ENCODE results near the gene NUP188. TPM values are rescaled to one million over a fixed set of nuclear protein-coding genes. Genes with fewer than 3 reads are reported as not detected.

The NUP188 gene
- 63.6 TPM for total RNA-seq (ENCODE audit: unreplicated experiment)
- long read RNA-seq, partial matches to known transcripts: 4 of 5 reads
- long read RNA-seq, other reads (novel, unspliced or antisense): 1 of 5 reads

GRCh38 chr9:128947527-128948301 lies at the start of gene NUP188, which contains the start of gene DOLK:
TSS of gene NUP188 (plus strand) at chr9:128947699. CDS start at chr9:128947720, 21 bp downstream.
TSS of gene DOLK (minus strand) at chr9:128947603. CDS start at chr9:128947303, 300 bp downstream.
- Mint-ChIP-seq H3K27me3 (ENCODE audit: unreplicated experiment) (peaks cover 10% of the 10 kb centered on the region), H3K27ac (ENCODE audit: unreplicated experiment) (peak within 1 kb of the TSS; percentile 93), H3K4me3 (ENCODE audit: unreplicated experiment) (peak within 1 kb of the TSS; percentile 100), H3K36me3 (ENCODE audit: unreplicated experiment) (peaks cover 4% of the 10 kb centered on the region), H3K9me3 (ENCODE audit: unreplicated experiment) (peaks cover 7% of the 10 kb centered on the region), H3K4me1 (ENCODE audit: low read depth, unreplicated experiment) (peaks cover 11% of the 10 kb centered on the region)
- peak; percentile 99 for DNase-seq
- TF ChIP-seq CTCF (IDR thresholded peaks at IDR 0.05; ENCODE audit: partially characterized antibody, unreplicated experiment): no peak

GRCh38 chr9:128898382-128898781 lies 49.1 kb upstream of the NUP188 start:
- no peaks in the 10 kb centered on the region for H3K9me3 Mint-ChIP-seq (ENCODE audit: unreplicated experiment)
- H3K4me1 Mint-ChIP-seq (ENCODE audit: low read depth, unreplicated experiment): peaks cover 7% of the 10 kb centered on the region
- no peak overlapping the region for H3K27ac Mint-ChIP-seq (ENCODE audit: unreplicated experiment)
- no peak overlapping the region for H3K4me3 Mint-ChIP-seq (ENCODE audit: unreplicated experiment)
- no peaks in the 10 kb centered on the region for H3K36me3 Mint-ChIP-seq (ENCODE audit: unreplicated experiment)
- peaks cover 3% of the 10 kb centered on the region for H3K27me3 Mint-ChIP-seq (ENCODE audit: unreplicated experiment)
- TF ChIP-seq CTCF (IDR thresholded peaks at IDR 0.05; ENCODE audit: partially characterized antibody, unreplicated experiment): no peak
- DNase-seq: no peak

GRCh38 chr9:128898845-128899565 lies 48.5 kb upstream of the NUP188 start:
- H3K36me3 Mint-ChIP-seq (ENCODE audit: unreplicated experiment): no peaks in the 10 kb centered on the region
- no peaks in the 10 kb centered on the region for H3K9me3 Mint-ChIP-seq (ENCODE audit: unreplicated experiment)
- H3K4me1 Mint-ChIP-seq (ENCODE audit: low read depth, unreplicated experiment): peaks cover 6% of the 10 kb centered on the region
- H3K27me3 Mint-ChIP-seq (ENCODE audit: unreplicated experiment): peaks cover 3% of the 10 kb centered on the region
- H3K27ac Mint-ChIP-seq (ENCODE audit: unreplicated experiment): no peak overlapping the region
- no peak for DNase-seq
- peak overlapping the region; percentile 22 for H3K4me3 Mint-ChIP-seq (ENCODE audit: unreplicated experiment)
- TF ChIP-seq CTCF (IDR thresholded peaks at IDR 0.05; ENCODE audit: partially characterized antibody, unreplicated experiment): no peak

- Mint-ChIP-seq H3K36me3 (ENCODE audit: unreplicated experiment) (no peaks in the 10 kb centered on the region), H3K4me1 (ENCODE audit: low read depth, unreplicated experiment) (peaks cover 6% of the 10 kb centered on the region), H3K27ac (ENCODE audit: unreplicated experiment) (no peak overlapping the region), H3K27me3 (ENCODE audit: unreplicated experiment) (peaks cover 3% of the 10 kb centered on the region), H3K4me3 (ENCODE audit: unreplicated experiment) (peak overlapping the region; percentile 22), H3K9me3 (ENCODE audit: unreplicated experiment) (no peaks in the 10 kb centered on the region)
- no peak for DNase-seq
- TF ChIP-seq CTCF (IDR thresholded peaks at IDR 0.05; ENCODE audit: partially characterized antibody, unreplicated experiment): no peak
Observed at GRCh38 chr9:128899566-128900322, 47.8 kb upstream of the NUP188 start.

Data from glutamatergic neuron (in vitro differentiated cells).